Panc1 (cell line): ENCODE results near the gene METTL27. TPM values are rescaled to one million over a fixed set of nuclear protein-coding genes. Genes with fewer than 3 reads are reported as not detected.
"Not testable (repeated sequence)": the region's sequence is repeated elsewhere in the genome, so short reads cannot be mapped to it uniquely, and the experiment has no call there.

Experiments
- ATAC-seq: fragments of 200-7000 bp; cut with Tn5 transposase; 2 replicates; pipeline ENCODE4 v1.9.1; 2020; ENCODE audit warnings: mild to moderate bottlenecking, moderate library complexity
- BruUV-seq: library from RNA; stranded (reverse); fragments of 400-500 nt; replicated peaks from 2 replicates; lab custom pipeline; 2021; lab: Mats Ljungman, UMichigan
- CTCF ChIA-PET: fragments of 300-600 bp; sonication (Branson Sonifier 250); formaldehyde crosslinking; loops from one replicate; lab custom pipeline; 2022; ENCODE audit warnings: antibody characterized with exemption; lab: Charles Lee
- POLR2A ChIA-PET: fragments of 300-600 bp; sonication (Branson Sonifier 250); formaldehyde crosslinking; loops from one replicate; lab custom pipeline; 2022; ENCODE audit warnings: antibody characterized with exemption; lab: Charles Lee
- DNase-seq: peaks from one replicate; pipeline ENCODE4 v3.0.0-alpha.2; 2010; ENCODE audit warnings: low read depth, low spot score
- H3K27ac ChIP-seq: 2 replicates; pipeline ENCODE4 v1.5.1; 2011; ENCODE audit warnings: mild to moderate bottlenecking, low read length, inconsistent platforms
- H3K27me3 ChIP-seq: fragments of 200-500 bp; sonication (Bioruptor generic); 2 replicates; pipeline ENCODE4 v1.6.0; 2014; ENCODE audit warnings: low read length, inconsistent platforms; ENCODE audit not compliant: control insufficient read depth, insufficient read depth
- H3K36me3 ChIP-seq: fragments of 200-500 bp; sonication (Bioruptor generic); 2 replicates; pipeline ENCODE4 v1.5.1; 2014; ENCODE audit warnings: inconsistent platforms, mild to moderate bottlenecking, low read length, moderate library complexity; ENCODE audit not compliant: control insufficient read depth, insufficient read depth
- H3K4me1 ChIP-seq: 2 replicates; pipeline ENCODE4 v1.5.1; 2011; ENCODE audit warnings: inconsistent platforms, mild to moderate bottlenecking, low read length, moderate library complexity; ENCODE audit not compliant: control insufficient read depth, insufficient read depth
- H3K4me3 ChIP-seq, 2 experiments: 2 replicates each; pipeline ENCODE4 v1.5.1; 2011 to 2012; ENCODE audit warnings: low read depth in 2 of 2, low read length in 2 of 2, mild to moderate bottlenecking in 2 of 2, inconsistent platforms in 1 of 2, moderate library complexity in 1 of 2
- H3K9me3 ChIP-seq: fragments of 200-500 bp; sonication (Bioruptor generic); 2 replicates; pipeline ENCODE4 v1.5.1; 2014; ENCODE audit warnings: low read depth, mild to moderate bottlenecking, inconsistent platforms, low read length, moderate library complexity; ENCODE audit not compliant: control insufficient read depth, insufficient read depth
- CTCF ChIP-seq: fragments of 450-650 bp; IDR thresholded peaks from 2 replicates; pipeline ENCODE4 v1.5.1; 2017; ENCODE audit warnings: mild to moderate bottlenecking
- REST ChIP-seq, 2 experiments: IDR thresholded peaks; 2 replicates each; pipeline ENCODE4 v1.6.1; 2011 to 2012; ENCODE audit warnings: low read depth in 2 of 2, control low read depth in 1 of 2, low read length in 1 of 2, mild to moderate bottlenecking in 1 of 2, moderate library complexity in 1 of 2; ENCODE audit not compliant: insufficient read depth in 1 of 2
- SIN3A ChIP-seq: IDR thresholded peaks from 2 replicates; pipeline ENCODE4 v1.6.1; 2012; ENCODE audit warnings: low read depth, mild to moderate bottlenecking, low read length, moderate library complexity, borderline replicate concordance; ENCODE audit not compliant: insufficient read depth
- TCF7L2 ChIP-seq: IDR thresholded peaks from 2 replicates; pipeline ENCODE4 v1.6.1; 2011; ENCODE audit warnings: mild to moderate bottlenecking, low read depth, low read length, inconsistent platforms
- in situ Hi-C: cut with HindIII; loops from 2 replicates; pipeline ENCODE4 v1.10.0; 2016; ENCODE audit warnings: low sequenced_read_pairs, low pct_unique_long_range_greater_than_20kb
- intact Hi-C: fragments of 100-400 bp; cut with micrococcal nuclease; formaldehyde crosslinking; loops from one replicate; pipeline ENCODE4 v1.10.0; 2022; ENCODE audit not compliant: unreplicated experiment
- total RNA-seq: library from RNA; stranded (reverse); gene quantifications from one replicate; pipeline ENCODE4 v1.2.1, GENCODE V29; 2021; ENCODE audit not compliant: unreplicated experiment

METTL27 gene
- total RNA-seq, 1 experiment from 2014 or later, result 3.4 TPM

GRCh38 chr7:73838642-73839041 is 3.7 kb downstream of the METTL27 start:
- no peak for TF ChIP-seq CTCF
- TF ChIP-seq REST (IDR thresholded peaks at IDR 0.05; ENCODE audit: insufficient read depth in 1 of 2, low read depth in 2 of 2, low read length in 1 of 2), result no peak
- no peak for TF ChIP-seq TCF7L2
- ChIA-PET POLR2A (no interaction called here), CTCF (no interaction called here)
- Histone ChIP-seq H3K4me3 (no peak overlapping the region), H3K4me1 (peaks cover 22% of the 10 kb centered on the region), H3K27me3 (no peaks in the 10 kb centered on the region), H3K9me3 (no peaks in the 10 kb centered on the region), H3K27ac (peak overlapping the region; percentile 42), H3K36me3 (no peaks in the 10 kb centered on the region; the same call in 1 of the 2 replicates)
- in situ Hi-C loops (no loop called here), intact Hi-C loops (no loop called here)
- ATAC-seq (no peak; the same call in 1 of the 2 replicates), DNase-seq (no peak)
- no TSS peak for BruUV-seq

GRCh38 chr7:73837167-73837566 is 5.1 kb downstream of the METTL27 start:
- H3K9me3 ChIP-seq, H3K27ac ChIP-seq, BruUV-seq, DNase-seq, ATAC-seq, in situ Hi-C loops, H3K36me3 ChIP-seq, H3K27me3 ChIP-seq, H3K4me3 ChIP-seq, CTCF ChIA-PET, intact Hi-C loops: not testable (repeated sequence)
- peaks cover 25% of the 10 kb centered on the region for H3K4me1 ChIP-seq
- POLR2A ChIA-PET, result interaction anchor here (0.6 to 0.9 kb wide), 2 partner anchors 18 to 39 kb away, joined by 5 to 12 read pairs; no protein-coding TSS in a partner anchor

- no peak for TF ChIP-seq SIN3A
- no peak for ATAC-seq
- intact Hi-C loops (no loop called here), in situ Hi-C loops (no loop called here)
- no peak overlapping the region for H3K4me3 ChIP-seq
- H3K27ac ChIP-seq, result peak overlapping the region; percentile 54; the same call in 1 of the 2 replicates
- H3K4me1 ChIP-seq, result peaks cover 32% of the 10 kb centered on the region
- no peaks in the 10 kb centered on the region for H3K9me3 ChIP-seq
- no peaks in the 10 kb centered on the region; the same call in 1 of the 2 replicates for H3K36me3 ChIP-seq
- ChIA-PET CTCF (interaction anchor here (0.5 kb wide), 1 partner anchor 15 kb away, joined by 5 read pairs; no protein-coding TSS in a partner anchor), POLR2A (interaction anchor here (0.6 to 0.7 kb wide), 2 partner anchors 70 to 154 kb away, joined by 3 to 6 read pairs; no protein-coding TSS in a partner anchor)
- H3K27me3 ChIP-seq, result no peaks in the 10 kb centered on the region
- BruUV-seq, result no TSS peak
- no peak for DNase-seq
Measured at GRCh38 chr7:73834626-73835191, 7.6 kb downstream of the METTL27 start.
